ENCODE data around the gene SMCO2.

The SMCO2 gene

GRCh38 chr12:27517546-27517945 lies 71.0 kb downstream of the SMCO2 start:
- TF ChIP-seq TAF1 (IDR thresholded peaks at IDR 0.05; ENCODE audit: borderline replicate concordance, insufficient read depth, low read length) (no peak), POLR2AphosphoS5 (IDR thresholded peaks at IDR 0.05; ENCODE audit: low read depth, low read length) (no peak), SIN3A (IDR thresholded peaks at IDR 0.05; ENCODE audit: borderline replicate concordance, insufficient read depth, low read length) (no peak), FOXP2 (optimal IDR thresholded peaks at IDR 0.05; ENCODE audit: borderline replicate concordance, extremely low read depth, extremely low read length, insufficient read depth) (no peak)
- TF ChIP-seq, protein P1, sequence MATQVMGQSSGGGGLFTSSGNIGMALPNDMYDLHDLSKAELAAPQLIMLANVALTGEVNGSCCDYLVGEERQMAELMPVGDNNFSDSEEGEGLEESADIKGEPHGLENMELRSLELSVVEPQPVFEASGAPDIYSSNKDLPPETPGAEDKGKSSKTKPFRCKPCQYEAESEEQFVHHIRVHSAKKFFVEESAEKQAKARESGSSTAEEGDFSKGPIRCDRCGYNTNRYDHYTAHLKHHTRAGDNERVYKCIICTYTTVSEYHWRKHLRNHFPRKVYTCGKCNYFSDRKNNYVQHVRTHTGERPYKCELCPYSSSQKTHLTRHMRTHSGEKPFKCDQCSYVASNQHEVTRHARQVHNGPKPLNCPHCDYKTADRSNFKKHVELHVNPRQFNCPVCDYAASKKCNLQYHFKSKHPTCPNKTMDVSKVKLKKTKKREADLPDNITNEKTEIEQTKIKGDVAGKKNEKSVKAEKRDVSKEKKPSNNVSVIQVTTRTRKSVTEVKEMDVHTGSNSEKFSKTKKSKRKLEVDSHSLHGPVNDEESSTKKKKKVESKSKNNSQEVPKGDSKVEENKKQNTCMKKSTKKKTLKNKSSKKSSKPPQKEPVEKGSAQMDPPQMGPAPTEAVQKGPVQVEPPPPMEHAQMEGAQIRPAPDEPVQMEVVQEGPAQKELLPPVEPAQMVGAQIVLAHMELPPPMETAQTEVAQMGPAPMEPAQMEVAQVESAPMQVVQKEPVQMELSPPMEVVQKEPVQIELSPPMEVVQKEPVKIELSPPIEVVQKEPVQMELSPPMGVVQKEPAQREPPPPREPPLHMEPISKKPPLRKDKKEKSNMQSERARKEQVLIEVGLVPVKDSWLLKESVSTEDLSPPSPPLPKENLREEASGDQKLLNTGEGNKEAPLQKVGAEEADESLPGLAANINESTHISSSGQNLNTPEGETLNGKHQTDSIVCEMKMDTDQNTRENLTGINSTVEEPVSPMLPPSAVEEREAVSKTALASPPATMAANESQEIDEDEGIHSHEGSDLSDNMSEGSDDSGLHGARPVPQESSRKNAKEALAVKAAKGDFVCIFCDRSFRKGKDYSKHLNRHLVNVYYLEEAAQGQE (IDR thresholded peaks at IDR 0.05; ENCODE audit: insufficient read depth in 1 of 2, low read depth in 2 of 2, low read length in 2 of 2), result no peak

GRCh38 chr12:27517961-27518665 lies 71.6 kb downstream of the SMCO2 start:
- no peak for TF ChIP-seq SIN3A (IDR thresholded peaks at IDR 0.05; ENCODE audit: borderline replicate concordance, insufficient read depth, low read length)
- no peak for TF ChIP-seq POLR2AphosphoS5 (IDR thresholded peaks at IDR 0.05; ENCODE audit: low read depth, low read length)
- TF ChIP-seq, protein P1 (IDR thresholded peaks at IDR 0.05; ENCODE audit: insufficient read depth in 1 of 2, low read depth in 2 of 2, low read length in 2 of 2), result no peak
- TF ChIP-seq FOXP2 (optimal IDR thresholded peaks at IDR 0.05; ENCODE audit: borderline replicate concordance, extremely low read depth, extremely low read length, insufficient read depth), result no peak
- TF ChIP-seq TAF1 (IDR thresholded peaks at IDR 0.05; ENCODE audit: borderline replicate concordance, insufficient read depth, low read length), result no peak

DNA sequence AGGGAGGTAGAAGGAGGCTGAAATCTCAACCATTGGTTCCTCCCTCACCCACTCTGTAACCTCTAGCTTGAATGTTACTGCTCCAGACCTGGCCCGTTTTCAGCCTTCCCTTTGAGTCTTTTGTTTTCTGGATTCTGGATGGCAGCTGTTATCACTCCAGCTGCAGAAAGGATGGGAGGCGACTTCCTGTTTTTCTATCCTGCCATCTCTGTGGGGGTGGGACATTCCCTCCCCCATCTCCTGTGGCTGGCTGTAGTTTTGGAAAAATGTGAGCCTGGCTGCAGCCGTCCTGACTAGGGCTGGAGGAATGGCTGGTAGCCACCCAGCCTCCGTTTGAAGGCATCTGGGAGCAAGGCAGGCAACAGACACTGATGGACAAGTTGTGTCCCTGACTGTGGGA lies 74.5 kb downstream of the SMCO2 start:
- TF ChIP-seq FOXP2 (optimal IDR thresholded peaks at IDR 0.05; ENCODE audit: borderline replicate concordance, extremely low read depth, extremely low read length, insufficient read depth) (peak; percentile 34), POLR2AphosphoS5 (IDR thresholded peaks at IDR 0.05; ENCODE audit: low read depth, low read length) (no peak), TAF1 (IDR thresholded peaks at IDR 0.05; ENCODE audit: borderline replicate concordance, insufficient read depth, low read length) (no peak), SIN3A (IDR thresholded peaks at IDR 0.05; ENCODE audit: borderline replicate concordance, insufficient read depth, low read length) (peak; percentile 14; the same call in 1 of the 2 replicates)

DNA sequence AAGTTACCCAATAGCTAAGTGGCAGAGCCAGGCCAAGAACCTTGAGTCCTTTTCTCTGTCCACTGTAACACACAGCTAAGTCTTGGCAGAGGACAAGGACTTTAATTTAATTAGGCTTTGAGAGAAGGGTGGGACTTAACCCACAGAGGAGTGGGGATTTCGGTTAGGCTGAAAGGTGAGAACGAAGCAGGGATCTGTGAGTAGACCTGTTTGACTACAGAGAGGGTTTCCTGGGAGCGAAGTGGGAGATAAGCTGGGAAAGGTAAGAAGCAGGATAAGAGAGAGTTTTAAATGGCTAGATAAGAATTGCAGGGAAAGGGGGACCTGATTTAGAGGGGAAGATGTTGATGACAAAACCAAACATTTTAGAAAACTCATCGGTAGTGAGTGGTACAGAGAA lies 75.4 kb downstream of the SMCO2 start:
- TF ChIP-seq FOXP2 (optimal IDR thresholded peaks at IDR 0.05; ENCODE audit: borderline replicate concordance, extremely low read depth, extremely low read length, insufficient read depth), result no peak

GRCh38 chr12:27523305-27523641 lies 76.7 kb downstream of the SMCO2 start:
- TF ChIP-seq POLR2AphosphoS5 (IDR thresholded peaks at IDR 0.05; ENCODE audit: low read depth, low read length) (no peak), TAF1 (IDR thresholded peaks at IDR 0.05; ENCODE audit: borderline replicate concordance, insufficient read depth, low read length) (no peak), FOXP2 (optimal IDR thresholded peaks at IDR 0.05; ENCODE audit: borderline replicate concordance, extremely low read depth, extremely low read length, insufficient read depth) (no peak), SIN3A (IDR thresholded peaks at IDR 0.05; ENCODE audit: borderline replicate concordance, insufficient read depth, low read length) (no peak)
- TF ChIP-seq, protein P1 (IDR thresholded peaks at IDR 0.05; ENCODE audit: insufficient read depth in 1 of 2, low read depth in 2 of 2, low read length in 2 of 2), result no peak

DNA sequence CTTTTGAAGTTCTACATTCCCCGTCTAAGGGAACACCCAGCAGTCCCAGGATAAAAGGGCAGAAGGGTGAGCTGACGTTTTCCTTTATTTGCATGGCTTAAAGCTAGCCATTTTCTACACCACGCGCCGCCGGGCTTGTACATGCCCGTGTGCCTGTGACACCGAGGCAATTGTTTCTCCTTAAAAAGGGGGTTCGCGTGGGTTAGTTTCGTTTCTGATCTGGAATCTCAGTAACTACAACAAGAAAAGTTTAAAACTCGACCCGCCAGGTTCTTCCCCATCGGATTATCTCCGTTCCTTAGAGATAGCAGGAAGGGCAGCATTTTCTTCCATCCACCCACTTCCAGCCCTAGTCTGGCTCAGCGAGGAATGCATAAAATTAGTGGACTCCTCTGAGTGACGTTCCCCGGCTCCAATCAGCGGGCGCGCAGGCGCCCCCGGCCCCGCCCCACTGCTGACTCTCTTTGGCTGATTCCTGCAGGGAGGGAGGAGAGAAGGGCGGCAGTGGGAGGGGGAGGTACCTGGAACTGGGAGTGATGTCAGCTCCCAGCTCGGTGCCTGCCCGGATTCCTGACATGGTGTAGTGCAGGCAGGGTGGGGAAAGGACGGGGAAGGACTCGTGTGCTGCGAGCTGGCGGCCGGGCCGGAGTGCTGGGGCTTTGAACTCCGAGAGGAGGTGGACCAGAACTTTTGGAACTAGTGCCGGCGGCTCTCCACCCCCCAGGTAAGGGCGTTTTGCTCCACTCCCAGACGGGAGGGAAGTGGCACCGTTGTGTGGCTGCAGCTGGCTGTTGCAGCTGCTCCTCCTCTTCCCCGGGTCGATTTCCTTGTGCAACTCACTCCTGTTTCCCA lies 77.3 kb downstream of the SMCO2 start, which contains the start of gene PPFIBP1:
TSS of gene PPFIBP1 (plus strand) at position 565 of the 852 bp plus-strand sequence. CDS start 109,191 bp downstream, outside the sequence.
- no peak for TF ChIP-seq SIN3A (IDR thresholded peaks at IDR 0.05; ENCODE audit: borderline replicate concordance, insufficient read depth, low read length)
- TF ChIP-seq POLR2AphosphoS5 (IDR thresholded peaks at IDR 0.05; ENCODE audit: low read depth, low read length), result peak; percentile 72; the same call in 1 of the 2 replicates
- TF ChIP-seq TAF1 (IDR thresholded peaks at IDR 0.05; ENCODE audit: borderline replicate concordance, insufficient read depth, low read length), result peak; percentile 82
- TF ChIP-seq FOXP2 (optimal IDR thresholded peaks at IDR 0.05; ENCODE audit: borderline replicate concordance, extremely low read depth, extremely low read length, insufficient read depth), result no peak
